Epidermal melanocyte (primary cell): ENCODE measurements around the gene EVX1.

Experiments
- DNase-seq: peaks from one replicate; pipeline ENCODE4 v3.0.0; 2011; ENCODE audit warnings: low spot score; ENCODE audit not compliant: insufficient read length

The EVX1 gene

DNA sequence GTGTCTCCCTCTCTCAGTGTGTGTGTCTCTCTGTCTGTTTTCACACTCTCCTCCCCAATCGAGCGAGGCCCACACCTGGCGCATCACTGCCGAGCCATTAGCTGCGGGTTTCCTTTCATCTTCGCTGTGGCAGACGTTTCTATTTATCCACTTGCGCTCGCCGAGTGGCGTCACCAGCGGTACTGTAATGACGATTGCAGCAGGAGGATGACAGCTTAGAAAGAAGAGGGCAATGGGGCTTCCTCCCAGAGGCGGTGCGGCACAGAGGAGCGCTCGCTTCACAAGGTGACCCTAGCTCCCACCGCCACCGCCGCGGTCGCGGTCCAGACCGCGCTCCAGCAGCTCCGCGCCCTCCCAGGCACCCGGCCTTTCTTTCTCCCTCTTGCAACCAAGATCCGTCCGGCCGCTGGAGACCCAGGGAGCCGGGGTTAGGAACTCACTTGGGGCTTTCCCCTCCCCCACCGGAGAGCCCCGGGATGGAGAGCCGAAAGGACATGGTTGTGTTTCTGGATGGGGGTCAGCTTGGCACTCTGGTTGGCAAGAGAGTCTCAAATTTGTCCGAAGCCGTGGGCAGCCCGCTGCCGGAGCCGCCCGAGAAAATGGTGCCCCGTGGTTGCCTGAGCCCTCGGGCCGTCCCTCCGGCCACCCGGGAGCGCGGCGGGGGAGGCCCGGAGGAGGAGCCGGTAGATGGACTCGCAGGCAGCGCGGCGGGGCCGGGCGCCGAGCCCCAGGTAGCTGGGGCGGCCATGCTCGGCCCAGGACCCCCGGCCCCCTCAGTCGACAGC lies at the start of gene EVX1:
Gene EVX1, plus strand, starts transcription at position 248 of the 785 bp plus-strand sequence. Its CDS starts 229 bp downstream, at position 477.
- no peak for DNase-seq

DNA sequence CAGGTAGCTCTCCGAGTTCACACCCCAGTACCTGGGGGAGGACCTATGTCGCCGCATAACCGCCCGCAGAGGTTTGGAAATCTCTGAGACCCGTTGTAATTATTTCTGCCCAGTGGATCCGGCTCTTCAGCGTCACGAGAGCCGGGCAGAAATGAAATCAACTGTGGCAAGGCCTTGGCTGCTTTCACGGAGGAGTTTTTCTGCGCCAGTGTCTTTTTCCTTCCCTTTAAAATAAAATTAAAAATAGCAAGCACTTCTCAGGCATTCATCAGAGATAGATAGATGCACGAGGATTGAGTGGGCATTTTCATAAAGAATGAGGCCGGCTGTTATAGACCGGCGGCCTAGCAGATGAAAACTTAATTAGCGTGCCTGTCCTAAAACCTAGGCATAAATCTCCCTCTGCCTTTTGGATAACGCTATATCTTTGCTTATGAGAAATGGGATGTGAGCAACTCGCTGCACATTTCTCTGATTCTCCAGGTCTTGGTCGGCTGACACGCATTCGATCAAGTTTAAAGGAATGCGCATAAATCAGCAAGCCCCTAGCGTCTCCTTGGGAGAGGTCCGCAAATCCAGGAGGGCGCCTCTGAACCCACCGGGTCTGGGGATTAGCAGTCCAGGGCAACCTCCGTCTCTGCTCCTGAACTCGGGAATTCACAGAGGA lies 49.1 kb upstream of the EVX1 start:
- no peak for DNase-seq

DNA sequence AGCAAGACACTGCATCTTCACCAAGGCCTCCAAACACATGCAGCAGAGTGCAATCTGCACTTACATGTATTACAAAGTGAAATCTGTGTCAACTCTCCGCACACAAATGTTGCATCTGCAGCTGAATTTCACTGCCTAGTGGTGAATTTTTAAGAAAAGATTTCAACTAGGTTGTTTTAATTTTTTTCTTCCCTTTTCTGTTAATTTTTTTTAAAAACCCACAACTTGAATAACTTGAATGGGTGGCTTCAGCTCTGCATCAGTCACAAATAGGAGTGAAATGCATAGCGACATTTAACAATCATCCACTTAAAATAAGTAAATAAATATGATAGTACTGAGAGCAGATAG lies 48.6 kb upstream of the EVX1 start:
- DNase-seq: no peak

DNA sequence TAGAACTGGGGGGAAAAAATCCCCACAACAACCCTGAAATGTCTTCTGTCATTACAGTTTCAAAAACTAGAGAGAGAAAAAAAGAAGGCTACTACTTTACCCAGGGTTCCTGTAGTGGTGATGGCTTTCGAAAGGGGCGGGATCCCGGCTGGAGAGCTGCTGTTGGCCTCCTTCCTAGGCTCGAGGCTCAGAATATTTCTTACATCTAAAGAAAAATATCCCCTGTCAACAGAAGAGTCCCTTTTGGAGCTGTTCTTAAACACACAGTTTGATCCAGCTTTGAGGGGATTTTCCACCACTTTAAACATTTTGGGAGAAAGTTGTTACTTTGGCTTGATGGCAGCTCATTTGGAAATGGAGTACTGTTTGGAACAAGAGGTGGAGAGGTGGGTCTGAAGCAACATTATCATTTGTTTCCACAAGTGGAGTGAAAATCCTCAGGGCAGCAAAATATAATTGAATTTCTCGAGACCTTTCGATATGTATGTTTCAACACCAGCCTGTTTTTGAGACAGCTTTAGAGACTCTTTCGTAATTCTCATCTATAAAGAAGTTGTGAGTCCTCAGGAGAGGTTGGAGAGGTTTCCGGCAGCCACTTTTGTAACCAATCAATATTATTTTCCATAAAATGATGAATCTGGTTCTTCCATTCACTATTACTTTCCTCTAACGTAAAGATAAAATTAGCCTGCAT lies 47.8 kb upstream of the EVX1 start:
- no peak for DNase-seq

DNA sequence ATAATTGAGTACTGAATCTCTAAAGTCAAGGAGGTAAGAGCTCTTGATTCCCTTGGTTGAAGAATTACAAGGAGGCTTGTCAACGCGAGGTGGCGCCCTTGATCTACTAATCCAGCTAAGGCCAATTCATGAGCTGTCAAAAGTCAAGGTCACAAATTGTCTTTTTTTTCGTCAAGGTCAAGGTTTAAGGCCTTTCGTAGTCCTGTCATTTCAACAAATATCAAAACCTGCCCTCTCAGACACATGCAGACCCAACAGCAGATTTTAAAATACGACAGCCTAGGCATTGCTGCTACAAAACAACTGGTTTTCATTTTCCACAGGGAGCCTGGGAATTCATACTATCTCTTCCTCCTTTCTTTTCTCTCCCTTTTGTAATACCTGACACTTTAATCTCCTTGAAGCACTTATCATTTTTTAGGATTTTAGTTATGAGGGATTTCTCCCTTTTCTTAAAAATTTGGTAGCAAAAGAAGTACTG lies 46.3 kb upstream of the EVX1 start:
- DNase-seq: peak; percentile 89

DNA sequence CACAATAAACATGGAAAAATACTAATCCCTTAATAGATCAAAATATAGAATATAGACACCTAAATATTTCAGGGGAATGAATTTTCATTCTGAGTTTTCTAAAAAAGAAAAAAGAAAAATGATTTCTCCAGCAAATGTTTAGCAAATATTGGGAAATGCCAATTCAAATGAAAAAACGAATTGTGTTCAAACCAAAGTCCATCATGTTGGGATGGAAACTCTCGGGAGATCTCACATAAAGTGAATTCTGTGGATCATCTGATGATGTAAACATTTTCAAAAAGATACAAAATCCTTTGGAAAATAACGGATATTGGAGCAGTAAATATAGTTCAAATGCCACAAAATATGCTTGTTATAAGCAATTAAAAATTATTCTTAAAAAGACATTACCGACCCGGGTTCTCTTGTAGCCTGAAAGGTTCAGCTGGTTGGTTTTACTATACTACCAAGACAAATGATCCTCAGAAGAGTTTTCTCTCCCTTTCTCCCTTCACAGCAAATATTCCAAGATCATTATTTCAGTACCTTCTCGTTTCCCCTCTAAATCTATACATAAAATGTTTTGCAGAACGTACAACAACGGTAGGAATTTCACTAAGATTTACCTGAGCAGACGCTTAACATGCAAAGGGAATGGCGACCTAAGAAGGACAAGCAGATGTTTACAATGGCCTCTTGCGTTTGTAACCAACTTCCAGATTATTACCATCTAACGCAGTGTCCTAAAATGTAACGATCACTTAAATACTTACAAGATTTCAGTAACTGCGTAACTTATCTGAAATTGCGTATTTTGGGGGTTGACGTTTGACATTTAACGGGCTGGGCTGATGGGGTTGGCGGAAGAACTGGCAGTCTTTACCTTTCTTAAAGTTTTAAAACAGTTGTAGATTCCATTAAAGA lies 45.2 kb upstream of the EVX1 start:
- DNase-seq: no peak

DNA sequence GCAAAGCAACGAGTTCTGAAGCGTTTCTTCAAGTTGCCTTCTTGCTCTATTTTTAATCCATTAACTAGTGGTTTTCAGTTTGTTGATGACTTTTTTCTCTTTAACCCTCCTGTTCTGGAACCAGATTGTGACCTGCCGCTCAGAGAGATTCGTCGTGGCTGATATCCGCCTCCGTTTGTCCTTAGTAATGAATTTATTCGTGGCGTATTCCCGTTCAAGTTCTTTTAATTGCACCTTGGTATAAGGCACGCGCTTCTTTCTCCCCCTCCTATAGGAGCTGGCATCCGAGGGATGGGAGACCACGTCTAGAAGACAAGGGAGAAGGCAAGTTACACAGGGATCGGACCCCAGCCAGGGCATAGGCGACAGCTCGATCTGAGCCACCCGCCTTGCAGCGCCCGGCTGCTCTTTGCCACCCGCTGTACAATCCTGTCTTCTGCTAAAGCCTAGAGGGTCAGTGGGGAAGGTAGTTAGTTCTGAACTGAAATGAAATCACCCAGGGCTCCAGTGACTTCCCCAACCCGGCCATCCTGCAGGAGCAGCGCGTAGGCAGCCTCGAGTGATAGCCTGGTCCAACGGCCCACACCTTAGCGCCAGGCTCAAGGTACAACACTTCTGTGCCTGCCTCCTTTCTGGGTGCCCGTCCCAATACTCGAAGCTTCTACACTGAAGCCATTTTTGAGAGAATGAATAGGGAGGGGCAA lies 44.3 kb upstream of the EVX1 start:
- no peak for DNase-seq

DNA sequence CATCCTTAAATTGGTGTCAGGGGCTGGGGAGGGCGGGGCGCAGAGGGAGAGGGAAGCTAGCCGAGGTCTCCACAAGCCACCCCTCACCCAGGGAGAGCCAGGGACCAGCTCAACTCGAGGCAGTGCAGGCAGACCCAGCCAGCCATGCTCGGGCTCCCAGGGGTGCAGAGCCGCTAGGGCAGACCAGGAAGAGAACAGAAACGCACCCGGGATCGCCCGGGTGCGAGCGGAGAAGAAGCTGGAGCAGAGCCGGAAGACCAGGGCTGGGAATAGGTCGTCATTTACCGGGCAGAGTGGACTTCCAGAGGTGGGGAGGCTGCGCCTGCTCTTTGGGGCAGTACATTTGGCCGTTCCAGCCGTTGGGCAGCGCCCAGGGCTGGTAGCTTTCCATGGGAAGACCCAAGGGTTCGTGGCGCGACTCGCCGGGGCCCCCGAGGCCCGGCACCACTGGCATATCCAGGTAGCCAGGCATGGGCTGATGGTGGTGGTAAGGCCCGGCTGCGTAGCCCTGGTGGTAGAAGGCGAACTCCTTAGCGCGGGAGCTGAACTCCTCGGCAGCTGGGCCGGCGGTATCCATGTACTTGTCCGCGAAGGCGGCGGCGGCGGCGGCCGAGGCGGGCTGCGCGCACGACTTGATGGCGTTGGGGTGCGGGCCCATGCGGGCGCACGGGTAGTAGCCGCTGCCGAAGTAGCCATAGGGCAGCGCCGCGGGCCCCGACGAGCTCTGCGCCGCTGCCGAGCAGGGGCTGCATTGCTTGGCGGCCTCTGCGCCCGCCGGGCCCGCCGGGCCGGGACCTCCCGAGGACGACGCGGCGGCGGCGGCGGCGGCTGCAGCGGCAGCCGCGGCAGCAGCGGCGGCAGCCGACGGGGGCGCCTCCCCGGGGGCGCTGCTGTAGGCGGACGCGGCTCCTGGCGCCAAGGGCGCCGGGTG lies 43.5 kb upstream of the EVX1 start:
- no peak for DNase-seq

DNA sequence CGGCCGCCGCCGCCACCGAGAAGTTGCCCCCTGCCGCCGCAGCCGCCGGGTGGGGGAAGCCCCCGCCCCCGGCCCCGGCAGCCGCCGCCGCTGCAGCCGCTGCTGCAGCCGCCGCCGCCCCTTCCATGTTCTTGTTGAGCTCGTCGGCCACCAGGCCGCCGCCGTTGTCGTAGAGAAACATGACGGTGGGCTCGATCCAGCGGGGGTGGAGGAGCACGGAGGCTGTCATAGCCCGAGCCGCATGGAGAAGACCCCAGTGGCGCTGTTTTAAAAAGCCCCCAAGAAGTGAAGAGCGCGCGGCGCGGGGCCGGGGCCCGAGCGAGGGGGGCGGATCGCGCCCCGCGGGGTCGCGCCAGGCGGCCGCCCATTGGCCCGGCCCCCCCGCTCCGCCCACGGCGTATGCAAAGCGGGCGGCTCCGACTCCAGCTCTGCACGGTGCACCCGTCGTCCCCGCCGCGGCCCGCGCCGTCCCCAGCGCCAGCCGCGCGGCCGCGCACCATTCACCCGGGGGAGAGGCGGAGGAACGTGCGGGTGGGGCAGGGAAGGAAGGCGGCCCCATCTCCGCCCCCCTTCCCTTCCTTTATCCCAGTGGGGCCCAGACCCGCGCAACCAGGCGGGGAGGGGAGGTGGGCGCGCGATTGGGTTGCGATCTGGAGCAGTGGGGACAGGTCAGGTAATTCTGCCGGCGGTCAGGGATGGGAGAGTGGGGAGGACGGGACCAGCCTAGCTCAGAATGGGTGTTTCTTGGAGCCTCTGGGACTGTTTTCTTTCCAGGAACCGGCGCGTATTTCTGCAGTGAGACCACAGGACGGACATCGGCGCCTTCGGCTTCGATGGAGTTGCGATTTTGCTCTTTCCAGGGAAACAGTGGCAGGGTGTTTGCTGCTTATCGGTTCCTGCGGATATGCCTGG lies 42.5 kb upstream of the EVX1 start, which contains the start of gene HOXA13:
Gene HOXA13, minus strand, starts transcription at position 243 of the 912 bp plus-strand sequence. Its CDS starts 14 bp downstream, at position 229.
- DNase-seq: no peak

DNA sequence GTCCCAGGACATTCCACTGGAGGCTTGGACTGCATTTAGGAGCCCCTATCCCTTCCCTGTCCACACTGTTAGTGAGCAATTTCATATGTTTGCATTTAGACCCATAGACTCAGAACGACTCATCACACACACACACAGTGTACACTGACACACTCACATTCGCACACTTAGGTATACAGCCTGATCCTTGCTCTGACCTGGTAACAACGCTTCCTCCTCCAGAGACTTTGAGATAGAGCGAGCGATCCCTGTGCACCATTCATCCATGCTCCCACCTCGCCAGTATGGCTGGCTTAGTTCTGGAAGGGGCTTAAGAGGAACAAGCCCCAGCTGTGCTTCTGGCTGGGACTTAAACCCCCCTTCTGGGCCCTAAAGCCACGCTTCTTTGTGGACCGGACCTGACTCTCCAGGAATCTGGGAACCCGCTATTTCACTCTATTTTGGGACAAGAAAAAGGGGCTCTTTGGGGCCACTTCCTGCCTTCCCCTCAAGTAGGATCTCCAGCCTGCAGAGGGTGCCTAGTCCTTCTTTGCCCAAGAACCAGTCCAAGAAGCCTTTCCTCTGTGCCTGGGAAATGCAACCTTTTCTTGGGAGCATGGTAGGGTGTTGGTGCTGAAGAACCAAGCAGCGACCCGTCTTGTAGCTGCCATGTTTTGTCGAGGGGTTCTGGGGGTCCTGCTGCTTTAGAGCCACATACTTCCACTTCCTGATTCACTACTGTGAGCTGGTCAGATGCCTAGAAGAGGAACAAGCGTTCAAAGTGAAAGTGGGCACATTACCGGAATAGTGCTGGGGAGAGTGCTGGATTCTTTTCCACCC lies 41.6 kb upstream of the EVX1 start:
- no peak for DNase-seq

DNA sequence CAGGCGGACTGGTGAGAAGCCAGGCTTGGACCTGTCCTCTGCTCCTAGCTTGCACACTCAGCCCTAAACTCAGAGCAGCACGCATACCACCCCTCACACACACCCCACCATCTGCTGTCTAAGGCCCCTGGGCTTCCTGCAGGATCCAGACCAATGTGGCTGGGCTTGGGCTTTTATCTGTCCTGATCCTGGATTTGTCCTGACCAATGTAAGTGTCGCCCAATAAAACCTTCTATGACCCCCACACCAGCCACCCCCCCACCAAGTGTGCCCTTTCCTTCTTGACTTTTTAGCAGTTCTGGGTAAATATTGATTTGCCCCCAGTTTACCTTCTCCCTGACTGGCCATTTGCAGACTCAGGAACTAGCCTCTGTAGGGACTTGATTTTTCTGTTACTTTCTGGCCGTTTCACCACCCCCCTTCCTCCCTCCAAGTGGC lies 41.0 kb upstream of the EVX1 start:
- DNase-seq: no peak

DNA sequence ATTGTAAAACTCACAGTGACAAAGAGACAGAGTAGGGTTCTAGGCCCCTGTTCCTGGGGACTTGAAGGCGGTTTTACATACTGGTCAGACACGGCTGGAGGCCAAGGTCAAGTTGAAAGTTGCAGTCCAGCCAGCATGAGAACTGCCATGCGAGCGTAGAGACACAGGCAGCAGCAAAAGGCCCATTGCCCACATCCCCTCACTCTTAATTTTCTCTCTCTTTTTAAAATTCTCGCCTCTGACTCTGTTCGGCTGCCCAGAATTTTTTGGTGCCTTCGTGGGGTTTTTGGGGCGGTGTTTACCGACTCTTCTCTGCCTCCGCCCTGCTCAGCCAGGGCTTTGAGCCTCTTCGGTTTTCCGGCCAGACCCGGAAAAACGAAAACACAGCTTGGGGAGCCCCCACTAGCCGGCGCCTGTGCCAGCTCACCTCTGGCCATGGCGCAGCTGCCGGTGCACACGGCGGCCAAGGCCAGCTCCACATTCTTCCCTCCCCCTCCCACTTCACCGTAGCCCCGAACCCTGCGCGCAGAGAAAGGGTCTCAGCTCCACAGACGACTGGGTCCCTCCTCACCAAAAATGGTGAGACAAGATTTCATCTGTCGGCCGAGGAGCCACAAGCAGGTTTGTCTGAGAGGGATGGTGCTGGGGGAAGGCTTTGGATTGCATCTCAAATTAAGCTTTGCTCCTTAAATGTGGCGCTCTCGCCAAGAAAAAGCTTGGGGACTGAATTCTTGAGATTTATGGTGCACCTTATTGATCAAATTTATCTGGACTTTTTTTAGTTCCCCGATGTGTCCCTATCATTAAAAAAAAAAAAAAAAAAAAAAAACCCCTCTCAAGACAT lies 40.4 kb upstream of the EVX1 start:
- no peak for DNase-seq

DNA sequence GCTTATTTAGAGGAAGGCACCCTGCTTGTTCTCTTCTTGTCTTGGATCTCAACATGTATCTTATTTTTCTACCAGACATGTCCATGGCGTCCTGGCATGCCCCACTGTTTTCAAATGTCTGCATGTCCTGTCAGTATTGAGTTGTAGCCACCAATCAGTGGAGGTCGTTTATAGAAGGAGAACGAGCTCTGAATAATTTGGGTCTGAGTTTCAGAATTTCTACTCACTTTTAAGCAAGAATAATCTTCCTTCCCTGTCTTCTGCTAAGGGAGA lies 39.8 kb upstream of the EVX1 start:
- DNase-seq: no peak

DNA sequence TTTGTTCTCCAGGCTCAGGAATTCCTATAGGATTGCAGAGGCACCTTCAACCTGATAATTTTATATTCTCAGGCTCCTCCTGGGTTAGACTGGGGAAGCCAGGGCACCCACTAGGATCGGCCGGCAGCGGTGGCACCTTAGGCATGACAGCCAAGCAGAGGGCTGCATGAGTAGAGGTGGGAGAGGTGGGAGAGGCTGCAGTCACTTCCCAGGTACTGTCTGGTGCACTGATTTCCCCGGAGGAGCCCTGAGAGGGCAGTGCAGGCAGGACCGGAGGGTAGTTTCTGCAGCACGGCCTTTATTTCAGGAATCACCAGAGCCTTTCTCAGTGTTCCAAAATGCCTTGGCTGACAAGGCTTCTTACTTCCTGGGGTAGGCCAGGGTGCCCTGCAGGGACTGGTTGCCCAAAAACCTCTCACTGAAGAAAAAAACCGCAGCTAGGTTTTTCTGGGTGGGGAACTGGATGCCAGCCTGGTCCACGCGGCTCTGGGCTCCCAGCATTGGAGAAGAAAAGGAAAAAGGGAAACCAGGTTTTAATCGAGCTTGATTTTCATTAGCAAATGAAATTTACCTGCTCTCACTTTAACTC lies 39.1 kb upstream of the EVX1 start:
- no peak for DNase-seq

DNA sequence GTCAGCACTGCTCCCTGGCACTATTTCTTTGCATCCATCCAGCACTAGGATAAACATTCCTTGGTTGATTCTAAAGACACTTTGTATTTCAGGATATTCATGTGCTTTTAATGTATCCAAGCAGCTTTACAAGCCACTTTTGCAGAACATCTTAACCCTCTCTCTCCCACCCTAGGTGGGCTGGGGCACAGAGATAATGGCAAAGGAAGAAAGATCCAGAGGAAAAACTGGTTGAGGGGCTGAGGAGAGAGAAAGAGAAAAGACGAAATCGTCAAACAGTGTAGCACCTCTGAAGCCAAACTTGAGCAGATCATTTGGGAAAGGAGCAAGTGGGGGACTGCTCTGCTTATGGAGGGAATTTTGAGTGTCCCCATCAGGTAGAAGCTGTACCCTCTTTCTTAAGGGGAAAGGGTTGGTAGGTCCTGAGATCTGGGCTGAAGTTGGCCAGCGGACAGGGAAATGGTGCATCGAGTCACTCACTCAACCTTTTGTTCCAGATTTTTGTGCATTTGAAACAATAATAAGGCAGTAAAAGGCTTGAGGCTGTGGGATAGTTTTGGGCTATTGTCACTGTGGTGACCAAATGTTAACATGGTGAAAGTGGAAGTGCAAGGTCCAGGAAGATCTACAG lies 38.5 kb upstream of the EVX1 start:
- no peak for DNase-seq

DNA sequence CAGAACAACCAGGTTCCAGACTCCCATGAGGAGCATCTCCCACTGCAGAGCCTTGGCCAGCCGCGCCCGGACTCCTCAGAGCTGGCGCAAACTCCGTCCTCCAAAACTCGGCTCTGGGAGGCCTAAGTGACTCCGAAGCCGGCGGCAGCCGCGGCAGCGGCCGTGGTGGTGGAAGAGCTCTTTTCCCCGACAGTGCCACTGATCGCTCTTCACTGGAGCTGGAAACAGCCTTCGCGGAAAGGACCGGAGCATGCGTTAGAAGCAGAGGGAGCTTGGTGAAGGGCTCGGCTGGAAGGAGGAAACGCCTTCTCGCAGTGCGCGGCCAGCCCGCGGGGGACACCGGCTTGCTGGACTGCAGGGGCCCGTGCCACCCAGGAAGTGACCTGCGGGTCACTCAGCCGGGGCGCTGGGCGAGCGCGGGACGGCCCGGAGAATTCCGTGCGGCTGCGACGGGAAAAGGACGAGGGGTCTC lies 37.7 kb upstream of the EVX1 start:
- DNase-seq: no peak
